ENCODE results near the gene LRRC73.
"Not testable (repeated sequence)": the region's sequence is repeated elsewhere in the genome, so short reads cannot be mapped to it uniquely, and the experiment has no call there.

The LRRC73 gene

DNA sequence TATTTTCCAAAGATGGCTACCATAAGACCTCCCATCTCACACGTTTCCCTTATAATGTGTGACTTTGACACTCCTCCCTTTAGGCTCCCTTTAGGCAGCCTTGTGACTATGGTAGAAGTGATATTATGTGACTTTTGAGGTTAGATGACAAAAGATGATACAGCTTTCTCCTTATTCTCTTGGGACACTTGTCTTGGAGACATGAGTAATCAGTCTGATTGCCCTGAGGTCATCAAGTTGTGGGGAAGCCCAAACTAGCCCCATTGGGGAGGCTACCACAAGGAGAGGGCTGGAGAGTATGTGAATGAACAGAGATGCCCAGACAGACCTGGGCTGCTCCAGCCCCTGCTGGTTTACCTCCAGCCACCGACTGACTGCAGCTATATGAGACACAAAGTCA lies 44.2 kb downstream of the LRRC73 start:
- Histone ChIP-seq H3K4me3 (no peak overlapping the region), H3K27ac (no peak overlapping the region), H3K4me1 (no peaks in the 10 kb centered on the region), H3K36me3 (no peaks in the 10 kb centered on the region), H3K9me3 (no peaks in the 10 kb centered on the region), H3K27me3 (peaks cover 0 to 42% of the 10 kb centered on the region in 2 donors)
- no peak for DNase-seq
- TF ChIP-seq, protein P1, sequence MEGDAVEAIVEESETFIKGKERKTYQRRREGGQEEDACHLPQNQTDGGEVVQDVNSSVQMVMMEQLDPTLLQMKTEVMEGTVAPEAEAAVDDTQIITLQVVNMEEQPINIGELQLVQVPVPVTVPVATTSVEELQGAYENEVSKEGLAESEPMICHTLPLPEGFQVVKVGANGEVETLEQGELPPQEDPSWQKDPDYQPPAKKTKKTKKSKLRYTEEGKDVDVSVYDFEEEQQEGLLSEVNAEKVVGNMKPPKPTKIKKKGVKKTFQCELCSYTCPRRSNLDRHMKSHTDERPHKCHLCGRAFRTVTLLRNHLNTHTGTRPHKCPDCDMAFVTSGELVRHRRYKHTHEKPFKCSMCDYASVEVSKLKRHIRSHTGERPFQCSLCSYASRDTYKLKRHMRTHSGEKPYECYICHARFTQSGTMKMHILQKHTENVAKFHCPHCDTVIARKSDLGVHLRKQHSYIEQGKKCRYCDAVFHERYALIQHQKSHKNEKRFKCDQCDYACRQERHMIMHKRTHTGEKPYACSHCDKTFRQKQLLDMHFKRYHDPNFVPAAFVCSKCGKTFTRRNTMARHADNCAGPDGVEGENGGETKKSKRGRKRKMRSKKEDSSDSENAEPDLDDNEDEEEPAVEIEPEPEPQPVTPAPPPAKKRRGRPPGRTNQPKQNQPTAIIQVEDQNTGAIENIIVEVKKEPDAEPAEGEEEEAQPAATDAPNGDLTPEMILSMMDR (IDR thresholded peaks at IDR 0.05) = no peak
- intact Hi-C loops (cut with DNase I; ENCODE audit: low total_unique reads) = no loop called here

DNA sequence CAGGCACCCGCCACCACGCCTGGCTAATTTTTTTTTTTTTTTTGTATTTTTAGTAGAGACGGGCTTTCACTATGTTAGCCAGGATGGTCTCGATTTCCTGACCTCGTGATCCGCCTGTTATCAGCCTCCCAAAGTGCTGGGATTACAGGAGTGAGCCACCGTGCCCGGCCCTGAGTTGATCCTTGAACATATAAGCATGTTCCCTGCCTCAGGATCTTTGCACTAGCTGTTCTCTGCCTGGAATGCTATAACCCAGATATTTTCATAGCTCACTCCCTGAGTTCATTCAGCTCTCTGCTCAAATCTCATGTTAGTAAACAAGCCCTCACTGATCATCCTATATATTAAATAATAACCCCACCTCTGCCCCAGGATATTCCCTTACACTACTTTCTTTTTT lies 45.8 kb downstream of the LRRC73 start:
- DNase-seq = no peak
- TF ChIP-seq, protein P1 (IDR thresholded peaks at IDR 0.05) = no peak
- no peaks in the 10 kb centered on the region for H3K4me1 ChIP-seq
- no peak overlapping the region for H3K27ac ChIP-seq
- H3K9me3 ChIP-seq = no peaks in the 10 kb centered on the region
- H3K4me3 ChIP-seq = no peak overlapping the region
- H3K36me3 ChIP-seq = no peaks in the 10 kb centered on the region
- intact Hi-C loops (cut with DNase I; ENCODE audit: low total_unique reads) = no loop called here
- H3K27me3 ChIP-seq = peaks cover 0 to 38% of the 10 kb centered on the region in 2 donors

DNA sequence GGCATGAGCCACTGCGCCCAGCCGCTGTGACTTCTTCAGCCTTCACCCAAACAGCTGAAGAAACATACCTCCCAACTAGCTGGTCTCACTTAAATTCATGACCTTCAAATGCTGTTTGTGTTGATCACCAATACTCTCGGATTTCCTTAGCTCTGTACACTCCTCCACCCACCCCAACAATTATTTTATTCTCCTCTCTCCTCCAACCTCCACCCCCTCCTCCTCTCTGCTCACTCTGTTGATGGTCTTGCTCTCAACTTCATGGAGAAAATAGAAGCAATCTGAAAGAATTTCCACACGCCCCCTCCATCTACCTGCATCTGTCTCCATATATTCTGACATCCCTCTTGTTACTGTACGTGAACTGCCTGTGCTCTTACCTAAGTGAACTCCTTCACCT lies 48.2 kb downstream of the LRRC73 start:
- no peak overlapping the region for H3K4me3 ChIP-seq
- TF ChIP-seq, protein P1 (IDR thresholded peaks at IDR 0.05) = no peak
- no peaks in the 10 kb centered on the region for H3K9me3 ChIP-seq
- no peak overlapping the region for H3K27ac ChIP-seq
- H3K27me3 ChIP-seq = peaks cover 0 to 42% of the 10 kb centered on the region in 2 donors
- DNase-seq = no peak
- no peaks in the 10 kb centered on the region for H3K4me1 ChIP-seq
- intact Hi-C loops (cut with DNase I; ENCODE audit: low total_unique reads) = no loop called here
- no peaks in the 10 kb centered on the region for H3K36me3 ChIP-seq

DNA sequence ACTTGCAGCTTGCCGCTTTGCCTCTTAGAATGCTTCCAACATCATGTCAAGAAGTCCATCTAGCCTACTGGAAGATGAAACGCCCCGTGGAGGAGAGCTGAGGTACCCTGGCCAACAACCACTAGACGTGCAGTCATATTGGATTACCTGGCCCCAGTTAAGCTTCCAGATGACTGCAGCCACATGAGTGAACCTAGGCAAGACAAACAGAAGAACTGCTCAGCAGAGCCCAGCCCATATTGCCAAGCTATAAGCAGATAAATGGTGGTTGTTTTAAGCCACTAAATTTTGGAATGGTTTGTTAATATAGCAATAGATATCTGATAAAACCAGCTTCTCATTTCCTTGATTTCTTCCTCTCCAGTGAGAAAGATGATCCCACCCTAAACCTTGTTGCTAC lies 50.1 kb downstream of the LRRC73 start:
- Histone ChIP-seq H3K27me3 (peaks cover 0 to 48% of the 10 kb centered on the region in 2 donors), H3K4me3 (no peak overlapping the region), H3K27ac (no peak overlapping the region), H3K36me3 (no peaks in the 10 kb centered on the region), H3K4me1 (peaks cover 0 to 12% (median 9%) of the 10 kb centered on the region in 4 donors), H3K9me3 (no peaks in the 10 kb centered on the region)
- TF ChIP-seq, protein P1 (IDR thresholded peaks at IDR 0.05) = no peak
- intact Hi-C loops (cut with DNase I; ENCODE audit: low total_unique reads) = no loop called here
- no peak for DNase-seq

DNA sequence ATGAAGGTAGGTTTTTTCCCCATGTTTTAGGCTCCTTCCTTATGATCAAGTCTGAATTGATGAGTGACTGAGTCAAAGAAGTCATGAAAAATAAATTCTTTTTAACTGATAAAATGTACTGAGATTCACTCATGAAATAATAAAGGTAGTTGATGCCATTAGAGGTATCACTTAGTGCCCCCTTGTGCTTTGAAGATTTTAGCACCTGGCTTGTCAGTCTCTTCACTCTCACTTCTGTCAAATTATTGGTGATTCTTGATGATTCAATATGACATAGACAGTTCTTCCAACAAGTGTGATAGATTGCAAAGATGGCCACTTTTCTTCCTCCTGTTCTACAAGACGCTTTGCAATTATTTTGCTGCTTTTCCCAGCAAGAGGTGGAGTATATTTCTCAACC lies 50.6 kb downstream of the LRRC73 start:
- Histone ChIP-seq H3K27me3 (peaks cover 0 to 49% of the 10 kb centered on the region in 2 donors), H3K9me3 (no peaks in the 10 kb centered on the region), H3K27ac (no peak overlapping the region), H3K4me3 (no peak overlapping the region), H3K36me3 (no peaks in the 10 kb centered on the region), H3K4me1 (peaks cover 0 to 17% (median 12%) of the 10 kb centered on the region in 4 donors)
- TF ChIP-seq, protein P1 (IDR thresholded peaks at IDR 0.05) = no peak
- no peak for DNase-seq
- intact Hi-C loops (cut with DNase I; ENCODE audit: low total_unique reads) = no loop called here

DNA sequence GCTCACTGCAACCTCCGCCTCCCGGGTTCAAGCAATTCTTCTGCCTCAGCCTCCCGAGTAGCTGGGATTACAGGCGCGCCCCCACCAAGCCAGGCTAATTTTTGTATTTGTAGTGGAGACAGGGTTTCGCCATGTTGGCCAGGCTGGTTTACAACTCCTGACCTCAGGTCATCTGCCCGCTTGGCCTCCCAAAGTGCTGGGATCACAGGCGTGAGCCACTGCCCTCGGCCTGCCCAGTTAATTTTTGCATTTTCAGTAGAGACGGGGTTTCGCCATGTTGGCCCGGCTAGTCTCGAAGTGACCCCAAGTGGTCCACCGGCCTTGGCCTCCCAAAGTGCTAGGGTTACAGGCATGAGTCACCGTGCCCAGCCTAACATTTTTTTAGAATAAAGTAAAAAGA lies 52.0 kb downstream of the LRRC73 start:
- H3K27ac ChIP-seq; intact Hi-C loops (cut with DNase I; ENCODE audit: low total_unique reads); H3K4me3 ChIP-seq; H3K9me3 ChIP-seq; DNase-seq; H3K36me3 ChIP-seq: not testable (repeated sequence)
- Histone ChIP-seq H3K27me3 (peaks cover 0 to 49% of the 10 kb centered on the region in 2 donors), H3K4me1 (peaks cover 0 to 21% (median 14%) of the 10 kb centered on the region in 4 donors)
